Colon (tissue), 2 donors: ENCODE measurements around the gene GSK3A.
"Not testable (repeated sequence)": the region's sequence is repeated elsewhere in the genome, so short reads cannot be mapped to it uniquely, and the experiment has no call there.

Source experiments
- FAIRE-seq: peaks from 2 replicates; lab custom pipeline; 2012; peaks lifted over from hg19 to GRCh38; lab: Jason Lieb, UNC
- donor health status: control.
- donor health status: control.

The GSK3A gene

DNA sequence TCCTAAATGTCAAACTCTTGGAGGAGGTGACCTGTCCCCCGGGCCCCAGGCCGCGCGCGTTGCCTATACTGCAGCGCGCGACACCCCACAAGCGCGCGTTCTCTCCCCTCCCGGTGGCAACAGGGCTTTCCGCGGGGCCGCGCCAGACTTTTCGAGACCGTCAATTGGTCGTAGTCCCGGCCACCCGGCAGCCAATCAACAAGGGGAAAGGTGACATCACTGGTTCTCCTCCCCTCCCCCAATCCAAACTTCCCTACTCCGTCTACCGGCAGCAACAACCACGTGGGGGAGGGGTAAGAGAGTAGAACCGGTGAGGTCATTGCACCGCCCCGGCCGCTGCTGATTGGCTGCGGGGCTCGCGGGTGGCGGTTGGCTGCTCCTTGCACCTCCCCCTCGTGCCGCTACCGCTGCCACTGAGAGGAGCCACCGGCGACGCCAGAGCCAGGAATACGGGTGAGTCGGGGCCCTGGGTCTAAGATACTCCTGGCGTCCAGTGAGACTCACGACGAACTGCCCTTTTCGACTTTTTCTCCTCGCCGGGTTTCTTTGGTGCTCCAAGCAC lies 25.8 kb upstream of the GSK3A start:
- peak; percentile 60 for FAIRE-seq

DNA sequence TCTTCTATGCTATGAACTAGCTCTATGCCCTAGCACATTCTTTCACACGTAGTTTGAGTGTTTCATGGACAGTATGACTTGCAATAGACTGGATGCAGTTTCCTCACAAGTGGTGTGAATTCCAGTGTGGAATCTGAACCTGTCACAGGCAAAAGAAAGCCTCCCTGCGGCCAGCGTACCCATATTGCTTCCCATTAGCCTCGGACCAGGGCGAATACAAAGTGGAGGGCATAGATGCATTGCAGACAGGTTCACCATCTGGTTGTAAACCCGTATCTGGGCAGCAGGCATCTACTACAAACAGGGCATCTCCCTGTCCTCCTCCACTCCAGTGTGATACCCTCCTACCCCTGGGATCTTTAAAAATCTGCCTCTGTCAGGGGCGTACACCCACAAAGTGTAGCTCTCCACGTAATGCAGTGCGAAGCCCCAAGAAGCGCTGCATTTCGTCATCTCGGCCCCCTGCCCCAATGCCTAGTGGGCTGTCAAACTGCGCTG lies 25.3 kb upstream of the GSK3A start:
- no peak for FAIRE-seq

DNA sequence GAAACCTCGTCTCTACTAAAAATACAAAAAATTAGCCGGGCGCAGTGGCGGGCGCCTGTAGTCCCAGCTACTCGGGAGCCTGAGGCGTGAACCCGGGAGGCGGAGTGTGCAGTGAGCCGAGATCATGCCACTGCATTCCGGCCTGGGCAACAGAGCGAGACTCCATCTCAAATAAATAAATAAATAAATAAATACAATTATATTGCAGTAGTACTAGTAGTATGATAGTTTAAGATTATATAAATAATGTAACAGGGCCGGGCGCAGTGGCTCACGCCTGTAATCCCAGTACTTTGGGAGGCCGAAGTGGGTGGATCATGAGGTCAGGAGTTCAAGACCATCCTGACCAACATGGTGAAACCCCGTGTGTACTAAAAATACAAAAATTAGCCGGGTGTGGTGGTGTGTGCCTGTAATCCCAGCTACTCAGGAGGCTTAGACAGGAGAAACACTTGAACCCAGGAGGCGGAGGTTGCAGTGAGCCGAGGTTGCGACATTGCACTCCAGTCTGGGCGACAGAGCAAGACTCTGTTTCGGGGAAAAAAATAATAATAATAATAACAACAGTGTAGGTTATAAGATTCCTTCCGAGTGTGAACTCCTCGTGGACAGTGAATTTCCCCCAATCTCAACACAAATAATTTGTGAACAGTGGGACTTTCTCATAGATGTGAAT lies 24.7 kb upstream of the GSK3A start:
- FAIRE-seq: not testable (repeated sequence)

DNA sequence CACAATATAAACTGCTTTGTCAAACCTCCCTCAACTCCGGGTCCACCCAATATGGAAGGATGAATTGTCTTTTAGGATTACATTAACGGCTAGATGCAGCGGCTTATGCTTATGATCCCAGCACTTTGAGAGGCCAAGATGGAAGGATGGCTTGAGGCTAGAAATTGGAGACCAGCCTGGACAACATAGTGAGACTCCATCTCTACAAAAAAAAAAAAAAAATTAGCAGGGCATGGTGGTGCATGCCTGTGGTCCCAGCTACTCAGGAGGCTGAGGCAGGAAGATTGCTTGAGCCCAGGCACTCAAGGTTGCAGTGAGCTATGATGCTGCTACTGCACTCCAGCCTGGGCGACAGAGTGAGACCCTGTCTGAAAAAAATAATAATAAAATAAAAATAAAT lies 23.7 kb upstream of the GSK3A start:
- not testable (repeated sequence) for FAIRE-seq

DNA sequence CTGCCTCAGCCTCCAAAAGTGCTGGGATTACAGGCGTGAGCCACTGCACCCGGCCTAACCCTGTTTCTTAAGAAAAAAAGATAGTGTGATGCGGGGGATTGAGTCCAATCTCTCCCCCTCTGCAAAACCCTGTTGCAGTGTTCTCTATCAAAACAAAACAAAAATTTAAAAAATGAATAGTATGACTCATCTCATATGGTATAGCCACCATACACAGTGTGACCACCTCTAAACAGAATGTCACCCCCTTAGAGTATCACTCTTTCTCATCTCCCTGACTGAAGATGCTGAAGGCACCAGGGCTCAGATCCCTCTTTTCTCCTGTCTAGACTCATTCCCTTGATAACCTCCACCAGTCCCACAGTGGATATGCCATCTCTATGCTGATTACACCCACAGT lies 19.4 kb upstream of the GSK3A start:
- no peak for FAIRE-seq

DNA sequence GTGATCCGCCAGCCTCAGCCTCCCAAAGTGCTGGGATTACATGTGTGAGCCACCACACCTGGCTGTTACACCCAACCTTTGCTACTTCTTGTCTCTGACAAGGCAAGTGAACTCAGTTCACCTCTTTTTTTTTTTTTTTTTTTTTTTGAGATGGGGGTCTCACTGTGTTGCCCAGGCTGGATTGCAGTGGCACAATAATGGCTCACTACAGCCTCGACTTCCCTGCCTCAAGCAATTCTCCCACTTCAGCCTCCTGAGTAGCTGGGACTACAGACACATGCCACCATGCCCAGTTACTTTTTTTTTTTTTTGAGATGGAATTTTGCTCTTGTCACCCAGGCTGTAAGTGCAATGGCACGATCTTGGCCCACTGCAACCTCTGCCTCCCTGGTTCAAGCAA lies 15.4 kb upstream of the GSK3A start:
- FAIRE-seq: not testable (repeated sequence)

DNA sequence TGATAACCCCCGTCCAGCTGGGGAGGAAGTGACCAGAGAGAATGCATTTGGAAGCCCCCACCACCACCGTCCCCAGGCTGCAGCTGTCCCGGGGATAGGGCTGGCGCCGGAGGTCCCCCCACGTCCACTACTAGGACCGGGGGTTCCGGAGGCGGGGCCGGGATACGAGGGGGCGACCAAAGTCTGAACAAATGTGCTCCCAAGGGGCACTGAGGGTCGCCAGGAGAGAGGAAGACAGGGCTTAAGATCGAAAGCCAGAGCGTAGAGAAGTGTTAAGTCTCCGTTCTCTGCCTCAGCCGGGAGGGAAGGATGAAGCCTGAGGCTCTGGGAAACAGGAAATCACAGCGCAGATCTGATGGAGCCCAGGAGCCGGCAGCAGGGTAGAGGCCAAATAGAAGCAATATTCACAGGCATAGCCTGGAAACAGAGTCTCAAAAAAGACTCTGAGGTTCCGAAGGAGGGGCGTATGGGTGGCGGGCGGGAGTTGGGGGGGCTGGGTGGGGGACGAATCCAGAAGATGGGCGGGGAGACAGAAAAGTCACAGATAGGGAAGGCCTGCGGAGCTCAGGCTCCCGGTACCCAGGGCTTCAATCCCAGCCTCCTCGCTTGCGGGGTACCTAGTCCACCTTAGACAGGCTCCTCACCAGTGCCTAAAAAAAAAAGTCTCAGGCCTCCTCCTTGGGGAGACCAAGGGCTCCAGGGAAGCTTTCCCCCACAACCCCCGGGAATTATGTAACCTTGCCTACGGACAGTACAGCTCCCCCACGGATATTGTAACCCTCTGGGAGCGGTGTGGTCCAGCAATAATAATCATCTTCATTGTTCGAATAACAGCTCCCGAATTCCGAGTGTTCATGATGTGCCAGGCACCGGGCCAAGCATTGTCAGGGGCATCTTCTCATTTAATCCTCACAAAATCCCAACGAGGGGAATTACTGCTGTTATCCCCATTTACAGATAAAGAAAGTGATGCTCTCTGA lies 13.7 kb upstream of the GSK3A start:
- FAIRE-seq: no peak

DNA sequence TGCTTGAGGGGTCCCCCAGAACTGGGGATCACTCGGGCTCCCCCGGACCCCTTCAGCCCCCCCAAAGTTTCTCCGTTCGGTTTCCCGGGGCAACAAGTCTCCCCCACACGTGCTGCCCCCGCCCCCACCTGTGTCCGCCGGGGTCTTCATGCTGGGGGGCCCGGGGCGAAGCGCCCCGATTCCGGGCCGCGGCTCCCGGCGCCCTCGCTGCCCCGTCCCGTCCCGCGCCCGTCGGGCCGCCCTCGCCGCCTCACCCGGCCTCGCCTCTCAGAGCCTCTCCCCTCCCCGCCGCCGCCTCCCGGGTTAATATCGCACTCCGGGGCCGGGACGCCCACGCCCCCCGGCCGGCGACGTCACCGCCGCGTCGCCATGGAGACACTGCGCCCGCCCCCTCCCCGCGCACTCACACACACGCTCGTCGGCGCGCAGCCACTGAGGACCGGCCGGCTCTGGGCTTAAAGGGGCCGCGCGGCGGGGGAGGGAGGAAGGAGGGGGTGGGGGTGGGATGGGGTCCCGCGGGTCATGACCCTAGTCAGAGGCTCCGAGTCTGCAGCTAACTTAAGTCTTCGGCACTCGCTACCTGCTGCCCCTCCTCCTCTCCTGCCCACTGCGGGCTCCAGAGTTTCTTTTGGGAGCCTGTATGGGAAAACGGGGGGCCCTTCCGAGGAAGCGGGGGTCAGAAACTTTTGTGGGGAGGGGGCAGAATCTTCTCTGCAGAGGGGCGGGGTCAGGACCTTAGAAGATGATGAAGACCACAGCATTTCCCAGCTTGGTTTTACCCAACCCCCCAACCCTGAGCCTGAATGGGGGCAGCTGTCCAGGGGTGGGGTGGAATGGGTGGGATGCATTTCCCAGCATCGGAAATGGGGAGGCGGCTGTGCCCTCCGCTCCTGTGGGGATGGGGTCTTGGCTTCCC lies 12.7 kb upstream of the GSK3A start, which contains the start of gene ERF:
ERF (minus strand) TSS at position 279 of the 916 bp plus-strand sequence; CDS start at position 150, 129 bp downstream.
- no peak for FAIRE-seq

DNA sequence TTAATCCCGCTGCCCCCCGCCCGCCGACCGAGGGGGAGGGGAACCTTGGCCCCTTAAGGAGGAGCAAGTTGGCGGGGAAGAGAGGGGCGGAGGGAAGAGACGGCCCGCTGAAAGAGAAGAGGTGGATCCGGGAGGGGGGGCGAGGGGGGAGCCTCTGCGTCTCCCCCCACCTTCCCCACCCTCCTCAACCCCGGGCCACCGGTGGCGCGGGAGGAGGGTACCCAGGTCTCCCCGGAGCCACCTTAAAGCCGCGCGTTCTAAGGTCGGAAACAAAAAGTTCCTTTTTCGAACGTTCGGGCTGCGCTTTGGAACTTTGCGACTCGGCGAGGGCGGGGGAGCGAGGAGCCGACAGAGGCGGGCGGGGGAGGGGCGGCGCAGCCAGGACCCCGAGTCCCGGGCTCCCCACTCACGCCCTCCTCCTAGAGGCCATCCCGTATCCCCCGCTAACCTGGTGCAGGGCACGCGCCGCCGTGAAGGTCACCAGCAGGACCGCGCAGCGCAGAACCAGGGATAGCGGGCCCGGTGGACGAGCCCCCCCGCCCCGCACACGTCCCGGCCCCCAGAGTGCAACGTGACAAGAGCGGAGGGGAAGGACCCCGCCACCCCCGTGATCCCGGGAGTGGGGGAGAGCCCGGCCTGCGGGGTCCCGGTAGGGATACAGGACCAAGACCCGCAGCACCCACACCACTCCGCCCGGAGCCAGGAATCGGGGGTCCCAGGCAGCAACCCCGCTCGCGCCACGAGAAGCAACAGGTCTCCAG lies 11.9 kb upstream of the GSK3A start:
- FAIRE-seq: no peak

DNA sequence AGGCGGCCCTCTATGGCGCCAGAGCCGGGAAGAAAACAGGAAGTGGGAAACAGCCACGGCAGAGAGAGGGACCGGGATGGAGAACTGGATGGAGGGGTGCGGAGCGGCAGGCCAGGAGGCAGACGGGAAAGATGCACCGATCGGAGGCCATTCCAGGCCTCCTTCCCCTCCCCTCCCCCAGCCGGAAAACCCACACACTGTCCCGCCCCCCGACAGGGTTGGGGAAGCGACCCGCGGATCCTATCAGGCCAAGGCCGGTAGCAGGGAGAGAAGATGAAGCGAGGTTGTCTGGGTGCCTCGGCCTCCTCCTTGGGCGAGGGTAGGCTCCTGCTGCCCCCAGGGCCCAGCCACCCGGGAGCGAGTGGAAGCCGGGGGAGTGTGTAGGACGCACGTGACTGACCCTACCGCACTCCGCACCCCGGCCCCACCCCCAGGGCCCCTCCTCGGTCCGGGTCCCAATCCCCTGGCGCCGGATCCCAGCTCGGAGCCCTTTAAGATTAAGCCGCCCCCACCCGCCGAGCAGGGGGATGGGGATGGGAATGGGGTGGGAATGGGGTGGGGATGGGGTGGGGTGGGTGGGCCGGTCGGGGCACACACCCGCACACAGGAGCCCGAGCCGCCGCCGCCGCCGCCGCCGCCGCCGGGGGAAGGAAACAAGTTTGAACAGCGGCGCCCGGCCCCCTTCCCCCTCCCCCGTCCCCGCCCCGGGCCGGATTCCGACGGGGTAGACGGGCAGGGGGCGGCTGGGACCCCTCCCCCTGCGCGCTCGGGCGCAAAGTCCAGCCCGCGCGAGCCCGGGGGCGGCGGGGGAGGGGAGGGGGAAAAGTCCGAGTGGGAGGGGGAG lies 11.1 kb upstream of the GSK3A start:
- no peak for FAIRE-seq

DNA sequence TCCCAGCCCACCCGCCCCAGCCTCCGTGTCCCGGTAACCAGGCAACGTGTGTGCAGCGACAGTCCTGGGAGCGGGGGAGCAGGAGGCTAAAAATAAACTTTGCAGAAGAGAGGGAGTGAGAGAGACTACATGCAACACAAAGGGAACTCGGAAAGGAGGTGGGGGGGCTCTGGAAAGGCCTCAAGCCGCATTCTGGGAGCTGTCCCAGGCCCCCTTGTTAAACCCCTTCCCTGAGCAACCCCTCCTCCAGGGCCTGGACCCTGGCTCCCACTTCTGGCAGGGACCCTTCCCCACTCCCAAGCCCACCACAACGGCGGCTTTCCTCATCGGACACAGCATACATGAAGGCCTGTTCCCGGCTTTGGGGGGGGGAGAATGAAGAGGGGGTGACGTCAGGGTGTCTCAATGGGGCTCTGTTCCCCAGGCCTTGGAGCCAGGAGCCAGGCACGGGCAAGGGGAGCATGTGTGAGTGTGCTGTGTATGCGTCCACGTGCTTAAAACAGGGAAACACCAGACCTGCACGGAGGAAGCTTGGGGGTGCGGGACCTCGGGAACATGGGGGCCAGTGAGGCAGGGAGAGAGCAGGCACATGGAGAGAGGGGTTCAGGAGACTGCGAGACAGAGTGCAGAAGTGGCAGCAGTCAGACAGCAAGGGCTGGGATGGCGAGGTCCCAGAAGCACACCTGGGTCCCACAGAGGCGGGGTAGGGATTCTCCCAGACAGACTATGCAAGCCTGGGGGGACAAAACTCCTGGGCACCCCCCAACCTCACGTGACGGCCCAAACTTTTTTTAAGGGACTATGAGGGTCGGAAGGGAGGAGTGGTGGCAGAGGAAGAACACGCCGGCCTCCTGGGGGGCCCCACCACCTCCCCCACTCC lies 10.2 kb upstream of the GSK3A start:
- no peak for FAIRE-seq

DNA sequence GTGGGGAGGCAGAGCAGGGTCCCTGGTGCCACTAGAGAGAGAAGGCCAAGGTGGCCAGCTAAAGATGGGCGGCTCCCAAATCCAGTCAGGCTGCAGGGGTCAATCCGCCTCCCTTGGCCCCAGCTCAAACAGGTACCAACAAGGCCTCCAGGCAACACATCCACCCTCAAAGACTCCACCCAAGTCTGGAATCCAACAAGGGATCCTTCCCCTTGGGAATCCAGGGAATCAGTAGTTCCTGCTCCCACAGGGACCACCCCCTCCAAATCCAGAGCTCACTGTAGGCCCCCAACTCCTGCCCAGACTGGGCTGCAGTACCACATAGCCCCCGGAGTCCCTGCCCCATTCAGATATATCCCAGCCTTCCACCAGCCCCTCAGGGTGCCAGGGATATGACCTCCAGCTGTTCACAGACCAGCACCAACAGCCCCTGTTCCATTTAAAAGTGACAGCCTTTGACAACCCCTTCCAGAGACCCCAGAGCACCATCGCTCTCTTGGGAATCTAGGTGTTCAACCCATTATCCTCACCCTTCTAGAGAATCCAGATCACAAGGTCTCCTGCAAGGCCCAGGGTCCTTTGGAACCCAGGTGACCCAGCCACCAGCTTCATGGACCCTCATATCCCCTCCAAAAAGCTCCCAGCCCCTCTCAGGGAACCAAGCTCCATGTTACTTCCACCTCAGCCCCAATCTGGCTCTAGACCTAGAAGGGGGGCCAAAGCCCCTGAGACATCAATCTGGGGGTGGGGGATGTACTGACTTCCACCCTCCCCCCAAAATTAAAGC lies 9.4 kb upstream of the GSK3A start:
- no peak for FAIRE-seq

DNA sequence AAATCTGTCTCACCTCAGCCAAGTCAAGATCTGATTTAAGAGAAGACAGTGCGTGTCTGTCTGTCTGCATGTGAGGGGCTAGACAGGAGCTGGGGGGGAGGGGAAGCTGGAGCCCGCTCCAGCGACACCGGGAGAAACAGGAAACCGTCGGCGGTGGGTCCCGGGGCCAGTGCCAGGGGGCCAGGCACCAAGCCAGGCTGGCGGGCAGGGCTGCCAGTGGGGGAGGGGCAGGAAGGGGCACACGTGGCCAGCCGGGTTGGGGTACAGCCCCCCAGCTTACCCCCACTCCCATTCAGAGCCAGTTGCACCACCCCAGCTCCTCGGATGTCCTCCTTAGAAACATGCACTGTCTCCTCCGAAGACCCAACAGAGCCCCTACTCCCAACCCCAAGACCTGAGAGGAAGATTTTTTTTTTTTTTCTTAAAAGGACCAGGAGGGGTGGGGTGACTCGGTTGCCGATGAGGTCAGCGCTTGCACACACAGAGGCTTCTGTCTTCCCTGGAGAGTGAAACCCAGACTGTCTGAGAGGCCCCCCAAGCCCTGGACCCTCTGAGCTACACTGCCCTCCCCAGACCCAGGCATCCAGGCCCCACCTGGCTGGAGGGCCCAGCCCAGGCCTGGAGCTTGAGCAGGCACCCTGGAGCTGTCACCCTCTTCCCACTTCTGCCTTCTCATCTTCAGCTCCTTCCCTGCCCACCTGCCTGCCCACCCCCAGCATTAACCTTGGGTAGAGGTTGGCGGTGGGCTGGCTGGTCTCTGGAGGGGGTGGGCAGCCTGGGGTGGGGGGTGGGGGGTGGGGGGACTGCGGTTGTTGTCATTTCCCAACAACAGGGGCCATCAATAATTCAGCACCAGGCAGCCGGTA lies 8.5 kb upstream of the GSK3A start:
- no peak for FAIRE-seq

DNA sequence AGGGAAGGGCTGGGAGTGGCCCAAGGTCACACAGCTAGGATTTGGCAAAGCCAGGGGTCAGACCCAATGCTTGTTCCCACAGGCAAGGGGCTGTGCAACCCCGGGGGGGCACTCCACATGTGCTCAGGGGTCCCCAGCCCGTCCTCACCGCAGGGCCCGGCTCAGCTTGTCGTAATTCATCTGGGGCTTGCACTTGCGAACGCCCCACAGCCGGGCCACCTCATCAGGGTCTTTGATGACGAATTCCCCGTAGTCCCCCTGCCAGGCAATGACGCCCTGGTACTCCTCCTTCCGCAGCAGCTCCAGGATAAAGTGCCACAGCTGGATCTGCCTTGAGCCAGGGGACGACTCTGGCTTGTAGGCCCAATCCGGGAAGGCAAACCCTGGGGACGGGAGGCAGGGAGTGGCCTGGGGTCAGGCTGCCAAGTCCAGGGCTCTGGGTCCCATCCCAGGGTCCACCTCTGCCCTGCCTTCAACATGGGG lies 7.8 kb upstream of the GSK3A start:
- no peak for FAIRE-seq

DNA sequence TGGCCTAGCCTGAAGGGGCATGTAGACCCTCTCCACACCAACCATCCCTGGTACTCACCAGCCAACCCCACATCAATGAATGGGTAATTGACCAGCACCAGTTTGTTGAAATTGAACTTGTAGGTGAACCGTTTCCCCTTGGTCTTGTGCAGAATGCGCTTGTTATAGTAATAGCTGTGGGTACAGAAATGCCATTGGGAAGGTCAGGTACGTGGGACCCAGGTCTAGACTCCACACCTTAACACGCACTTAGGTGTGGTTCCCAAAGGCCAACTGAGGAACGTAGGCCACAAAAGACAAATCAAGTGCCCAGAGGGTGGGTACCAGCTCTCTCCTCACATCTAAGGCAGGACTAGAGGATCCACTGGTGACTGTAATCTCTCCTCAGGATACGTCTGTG lies 7.4 kb upstream of the GSK3A start:
- no peak for FAIRE-seq

DNA sequence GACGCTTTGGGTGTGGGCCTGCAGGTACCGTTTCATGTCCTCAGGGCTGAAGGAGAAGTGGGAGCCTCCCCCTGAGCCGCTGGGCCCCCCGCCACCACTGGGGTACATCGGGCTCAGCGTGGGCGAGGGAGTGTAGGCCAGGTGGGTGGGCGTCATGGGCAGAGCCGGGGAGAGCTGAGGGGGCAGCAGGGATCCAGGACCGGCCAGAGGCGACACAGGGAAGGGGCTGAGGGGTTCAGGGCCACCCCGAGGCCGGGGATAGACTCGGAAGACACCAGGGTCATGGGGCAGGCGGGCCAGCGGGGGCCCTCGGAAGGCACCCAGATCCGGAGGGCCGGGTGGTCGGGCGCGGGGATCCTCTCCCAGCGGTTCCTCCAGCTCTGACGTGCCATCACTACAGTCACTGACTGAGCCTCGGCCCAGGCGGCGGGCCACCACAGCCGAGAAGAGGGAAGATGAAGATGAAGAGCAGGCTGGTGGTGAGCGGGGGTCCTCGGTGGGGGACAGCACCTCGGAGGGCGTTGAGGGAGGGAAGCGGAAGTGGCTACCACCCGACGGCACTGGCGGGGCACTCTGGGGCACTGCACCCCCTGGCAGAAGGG lies 6.8 kb upstream of the GSK3A start:
- FAIRE-seq: no peak
